ENCODE results near the gene ANGPTL2. TPM values are rescaled to one million over a fixed set of nuclear protein-coding genes. Genes with fewer than 3 reads are reported as not detected.

The ANGPTL2 gene
- total RNA-seq, 4 donors from 2014 or later, result 17.3 to 21.3 (median 19.8) TPM

DNA sequence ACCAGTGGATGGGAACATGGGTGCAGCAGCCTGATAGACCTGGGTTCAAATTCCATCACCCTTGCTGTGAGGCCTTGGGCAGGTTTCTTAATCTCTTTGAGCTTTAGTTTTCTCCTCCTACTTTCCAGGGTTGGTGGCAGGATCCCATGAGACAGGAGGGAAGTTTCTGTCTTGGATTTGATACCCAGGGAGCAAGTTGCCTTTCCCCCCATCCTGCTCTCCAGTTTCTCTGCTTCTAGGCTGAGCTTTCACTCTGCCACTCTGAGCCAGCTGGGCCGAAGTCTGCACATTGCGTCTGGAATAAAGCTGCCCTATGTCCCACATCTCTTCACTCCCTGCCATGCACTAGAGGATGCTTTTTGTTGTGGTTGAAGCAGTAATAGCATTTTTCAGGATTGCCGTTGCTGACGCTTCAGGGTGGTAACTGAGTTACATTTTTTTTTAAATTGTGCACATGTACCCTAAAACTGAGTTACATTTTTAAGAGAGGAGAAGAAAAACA lies 40.5 kb upstream of the ANGPTL2 start:
- DNase-seq (ENCODE audit: low spot score in 2 of 2), result no peak
- Histone ChIP-seq H3K36me3 (no peaks in the 10 kb centered on the region), H3K4me1 (peaks cover 22% of the 10 kb centered on the region), H3K27ac (no peak overlapping the region), H3K4me3 (no peak overlapping the region), H3K9me3 (no peaks in the 10 kb centered on the region), H3K27me3 (no peaks in the 10 kb centered on the region)
- no peak for TF ChIP-seq POLR2A (IDR thresholded peaks at IDR 0.05)
- TF ChIP-seq, protein P1, sequence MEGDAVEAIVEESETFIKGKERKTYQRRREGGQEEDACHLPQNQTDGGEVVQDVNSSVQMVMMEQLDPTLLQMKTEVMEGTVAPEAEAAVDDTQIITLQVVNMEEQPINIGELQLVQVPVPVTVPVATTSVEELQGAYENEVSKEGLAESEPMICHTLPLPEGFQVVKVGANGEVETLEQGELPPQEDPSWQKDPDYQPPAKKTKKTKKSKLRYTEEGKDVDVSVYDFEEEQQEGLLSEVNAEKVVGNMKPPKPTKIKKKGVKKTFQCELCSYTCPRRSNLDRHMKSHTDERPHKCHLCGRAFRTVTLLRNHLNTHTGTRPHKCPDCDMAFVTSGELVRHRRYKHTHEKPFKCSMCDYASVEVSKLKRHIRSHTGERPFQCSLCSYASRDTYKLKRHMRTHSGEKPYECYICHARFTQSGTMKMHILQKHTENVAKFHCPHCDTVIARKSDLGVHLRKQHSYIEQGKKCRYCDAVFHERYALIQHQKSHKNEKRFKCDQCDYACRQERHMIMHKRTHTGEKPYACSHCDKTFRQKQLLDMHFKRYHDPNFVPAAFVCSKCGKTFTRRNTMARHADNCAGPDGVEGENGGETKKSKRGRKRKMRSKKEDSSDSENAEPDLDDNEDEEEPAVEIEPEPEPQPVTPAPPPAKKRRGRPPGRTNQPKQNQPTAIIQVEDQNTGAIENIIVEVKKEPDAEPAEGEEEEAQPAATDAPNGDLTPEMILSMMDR (IDR thresholded peaks at IDR 0.05), result no peak
- TF ChIP-seq POLR2AphosphoS5 (IDR thresholded peaks at IDR 0.05), result no peak
- no peak for TF ChIP-seq EP300 (IDR thresholded peaks at IDR 0.05)
- WGBS, result 82% methylated on average over 4 of the region's 4 CpGs

- H3K27me3 ChIP-seq, result no peaks in the 10 kb centered on the region
- H3K27ac ChIP-seq, result no peak overlapping the region
- peaks cover 22% of the 10 kb centered on the region for H3K4me1 ChIP-seq
- TF ChIP-seq, protein P1 (IDR thresholded peaks at IDR 0.05), result no peak
- TF ChIP-seq EP300 (IDR thresholded peaks at IDR 0.05), result no peak
- TF ChIP-seq POLR2A (IDR thresholded peaks at IDR 0.05), result no peak
- TF ChIP-seq POLR2AphosphoS5 (IDR thresholded peaks at IDR 0.05), result no peak
- no peak overlapping the region for H3K4me3 ChIP-seq
- peak in 1 of 2 donors; percentile 45 for DNase-seq (ENCODE audit: low spot score in 2 of 2)
- H3K36me3 ChIP-seq, result no peaks in the 10 kb centered on the region
- WGBS, result 69% methylated on average over 9 of the region's 9 CpGs
- no peaks in the 10 kb centered on the region for H3K9me3 ChIP-seq
Measured at GRCh38 chr9:127162046-127162863, 39.8 kb upstream of the ANGPTL2 start.

- no peaks in the 10 kb centered on the region for H3K9me3 ChIP-seq
- peaks cover 22% of the 10 kb centered on the region for H3K4me1 ChIP-seq
- no peak for TF ChIP-seq POLR2A (IDR thresholded peaks at IDR 0.05)
- TF ChIP-seq EP300 (IDR thresholded peaks at IDR 0.05), result no peak
- TF ChIP-seq, protein P1 (IDR thresholded peaks at IDR 0.05), result no peak
- TF ChIP-seq POLR2AphosphoS5 (IDR thresholded peaks at IDR 0.05), result no peak
- no peak overlapping the region for H3K27ac ChIP-seq
- no peak overlapping the region for H3K4me3 ChIP-seq
- H3K36me3 ChIP-seq, result no peaks in the 10 kb centered on the region
- peak in 1 of 2 donors; percentile 60 for DNase-seq (ENCODE audit: low spot score in 2 of 2)
- H3K27me3 ChIP-seq, result no peaks in the 10 kb centered on the region
- 90% methylated on average over 8 of the region's 9 CpGs for WGBS
Measured at GRCh38 chr9:127161081-127161624, 38.7 kb upstream of the ANGPTL2 start.

- Histone ChIP-seq H3K27ac (no peak overlapping the region), H3K4me3 (no peak overlapping the region), H3K4me1 (peaks cover 24% of the 10 kb centered on the region), H3K9me3 (no peaks in the 10 kb centered on the region), H3K36me3 (no peaks in the 10 kb centered on the region), H3K27me3 (no peaks in the 10 kb centered on the region)
- 70% methylated on average over 5 of the region's 10 CpGs for WGBS
- DNase-seq (ENCODE audit: low spot score in 2 of 2), result peak in 1 of 2 donors; percentile 58
- TF ChIP-seq POLR2A (IDR thresholded peaks at IDR 0.05) (no peak), EP300 (IDR thresholded peaks at IDR 0.05) (no peak), POLR2AphosphoS5 (IDR thresholded peaks at IDR 0.05) (no peak)
- TF ChIP-seq, protein P1 (IDR thresholded peaks at IDR 0.05), result no peak
Measured at GRCh38 chr9:127159949-127160610, 37.6 kb upstream of the ANGPTL2 start.
